H1 (cell line): ENCODE measurements around the gene RFPL1. TPM values are rescaled to one million over a fixed set of nuclear protein-coding genes. Genes with fewer than 3 reads are reported as not detected.
A peak's percentile ranks its signal among the peaks of the same experiment; 100 is the strongest.

ENCODE experiments used
- CTCF ChIA-PET: fragments of 300-600 bp; sonication (Branson Sonifier 250); formaldehyde crosslinking; loops from one replicate; lab custom pipeline; 2021; ENCODE audit not compliant: partially characterized antibody; lab: Charles Lee
- POLR2A ChIA-PET: fragments of 300-600 bp; sonication (Branson Sonifier 250); formaldehyde crosslinking; loops from one replicate; lab custom pipeline; 2021; ENCODE audit warnings: inconsistent platforms; ENCODE audit not compliant: partially characterized antibody; lab: Charles Lee
- DNase-seq, 2 experiments: peaks; one replicate each; pipeline versions ENCODE4 v3.0.0 to v3.0.0-alpha.2; 2010 to 2022; ENCODE audit warnings: low spot score in 2 of 2, low read depth in 1 of 2, mixed read lengths in 1 of 2
- FAIRE-seq: peaks from 2 replicates; lab custom pipeline; 2011; peaks lifted over from hg19 to GRCh38; lab: Jason Lieb, UNC
- H2AFZ ChIP-seq: 2 replicates; pipeline ENCODE4 v1.8.1; 2012; ENCODE audit warnings: low read length, inconsistent platforms
- H2AK5ac ChIP-seq: 2 replicates; pipeline ENCODE4 v1.6.1; 2013; ENCODE audit warnings: low read depth, low read length
- H2BK120ac ChIP-seq: replicated peaks from 2 replicates; pipeline ENCODE3; 2013; ENCODE audit warnings: low read depth, low read length, inconsistent platforms
- H2BK12ac ChIP-seq: 2 replicates; pipeline ENCODE4 v1.6.1; 2013; ENCODE audit warnings: low read depth, low read length
- H2BK15ac ChIP-seq: 2 replicates; pipeline ENCODE4 v1.6.1; 2013; ENCODE audit warnings: low read length
- H2BK20ac ChIP-seq: 2 replicates; pipeline ENCODE4 v1.6.1; 2013; ENCODE audit warnings: low read length
- H2BK5ac ChIP-seq: 2 replicates; pipeline ENCODE4 v1.6.1; 2013; ENCODE audit warnings: low read depth, low read length
- H3K14ac ChIP-seq: 2 replicates; pipeline ENCODE4 v1.6.1; 2013; ENCODE audit warnings: inconsistent platforms; ENCODE audit not compliant: insufficient read length
- H3K18ac ChIP-seq: 2 replicates; pipeline ENCODE4 v1.6.1; 2013; ENCODE audit warnings: low read length; ENCODE audit errors: extremely low read depth
- H3K23ac ChIP-seq: 2 replicates; pipeline ENCODE4 v1.6.1; 2013; ENCODE audit warnings: inconsistent platforms; ENCODE audit not compliant: insufficient read length
- H3K23me2 ChIP-seq: 2 replicates; pipeline ENCODE4 v1.6.1; 2013; ENCODE audit warnings: low read depth, low read length
- H3K27ac ChIP-seq: 2 replicates; pipeline ENCODE4 v1.6.1; 2011; ENCODE audit warnings: low read depth, low read length, inconsistent platforms
- H3K27me3 ChIP-seq, 4 experiments: replicated peaks in 1 of 4; 1 replicate in 1 of 4; 2 replicates in 3 of 4; pipeline versions ENCODE4 v1.6.1 to v1.8.1; 2011 to 2013; ENCODE audit warnings: low read length in 3 of 4, mild to moderate bottlenecking in 3 of 4, inconsistent platforms in 2 of 4, mixed read lengths in 2 of 4, moderate library complexity in 1 of 4; ENCODE audit not compliant: control insufficient read depth in 3 of 4, insufficient read depth in 3 of 4; ENCODE audit errors: extremely low read depth in 1 of 4
- H3K36me3 ChIP-seq, 4 experiments: 2 replicates each; pipeline versions ENCODE4 v1.6.1 to v1.8.1; 2011 to 2013; ENCODE audit warnings: mild to moderate bottlenecking in 4 of 4, low read length in 3 of 4, moderate library complexity in 2 of 4, control low read depth in 1 of 4, inconsistent platforms in 1 of 4; ENCODE audit not compliant: insufficient read depth in 4 of 4, control insufficient read depth in 2 of 4
- H3K4ac ChIP-seq: replicated peaks from 2 replicates; pipeline ENCODE3; 2013; ENCODE audit warnings: low read length, low read depth, mixed read lengths, inconsistent platforms; ENCODE audit not compliant: insufficient read length
- H3K4me1 ChIP-seq, 4 experiments: replicated peaks in 1 of 4; 1 replicate in 1 of 4; 2 replicates in 3 of 4; pipeline versions ENCODE4 v1.6.1 to v1.8.1; 2011 to 2013; ENCODE audit warnings: low read length in 3 of 4, inconsistent platforms in 2 of 4, mixed read lengths in 1 of 4; ENCODE audit not compliant: insufficient read depth in 4 of 4, control insufficient read depth in 3 of 4
- H3K4me2 ChIP-seq, 2 experiments: 2 replicates each; pipeline versions ENCODE4 v1.6.1 to v1.8.1; 2011 to 2013; ENCODE audit warnings: low read depth in 2 of 2, low read length in 2 of 2, control low read depth in 1 of 2, inconsistent platforms in 1 of 2, mild to moderate bottlenecking in 1 of 2; ENCODE audit not compliant: insufficient read depth in 1 of 2
- H3K4me3 ChIP-seq, 4 experiments: fragments of 200-600, 300-600 bp in 1 of 4; sonication (generic), shearing (Covaris generic), sonication (Bioruptor Twin) in 1 of 4; 2 replicates each; pipeline versions ENCODE4 v1.5.1 to v1.8.1; 2011 to 2016; ENCODE audit warnings: low read length in 4 of 4, low read depth in 3 of 4, control low read depth in 2 of 4, inconsistent platforms in 2 of 4, mild to moderate bottlenecking in 2 of 4, mixed read lengths in 1 of 4, moderate library complexity in 1 of 4; ENCODE audit not compliant: insufficient read depth in 2 of 4; ENCODE audit errors: extremely low read depth in 1 of 4
- H3K56ac ChIP-seq: replicated peaks from 2 replicates; pipeline ENCODE3; 2013; ENCODE audit warnings: low read depth, mild to moderate bottlenecking, mixed read lengths, low read length, inconsistent platforms; ENCODE audit not compliant: insufficient read length
- H3K79me1 ChIP-seq: 2 replicates; pipeline ENCODE4 v1.6.1; 2013; ENCODE audit warnings: low read depth, low read length, control low read depth
- H3K79me2 ChIP-seq, 2 experiments: 2 replicates each; pipeline versions ENCODE4 v1.6.1 to v1.8.1; 2012 to 2013; ENCODE audit warnings: low read length in 2 of 2, mild to moderate bottlenecking in 2 of 2, inconsistent platforms in 1 of 2; ENCODE audit not compliant: insufficient read depth in 2 of 2, control insufficient read depth in 1 of 2
- H3K9ac ChIP-seq, 4 experiments: replicated peaks in 1 of 4; 1 replicate in 1 of 4; 2 replicates in 3 of 4; pipeline versions ENCODE4 v1.6.1 to v1.8.1; 2011 to 2013; ENCODE audit warnings: low read depth in 3 of 4, low read length in 3 of 4, control low read depth in 2 of 4, mild to moderate bottlenecking in 2 of 4, moderate library complexity in 2 of 4, inconsistent platforms in 1 of 4; ENCODE audit errors: extremely low read depth in 1 of 4
- H3K9me3 ChIP-seq, 2 experiments: 2 replicates each; pipeline versions ENCODE4 v1.6.1 to v1.8.1; 2012 to 2013; ENCODE audit warnings: mild to moderate bottlenecking in 2 of 2, moderate library complexity in 2 of 2, control low read depth in 1 of 2, inconsistent platforms in 1 of 2, low read depth in 1 of 2, low read length in 1 of 2, mixed read lengths in 1 of 2; ENCODE audit not compliant: insufficient read depth in 2 of 2
- H4K20me1 ChIP-seq, 2 experiments: replicated peaks in 1 of 2; 2 replicates each; pipeline versions ENCODE3 to v1.8.1; 2011 to 2013; ENCODE audit warnings: inconsistent platforms in 2 of 2, low read length in 2 of 2, mild to moderate bottlenecking in 1 of 2; ENCODE audit not compliant: insufficient read depth in 2 of 2, control insufficient read depth in 1 of 2
- H4K5ac ChIP-seq: 2 replicates; pipeline ENCODE4 v1.6.1; 2013; ENCODE audit warnings: low read length, low read depth, mixed read lengths, inconsistent platforms; ENCODE audit not compliant: insufficient read length
- H4K8ac ChIP-seq: 2 replicates; pipeline ENCODE4 v1.8.0; 2013; ENCODE audit warnings: mild to moderate bottlenecking, moderate library complexity, low read length, inconsistent platforms; ENCODE audit not compliant: insufficient read depth; ENCODE audit errors: extremely low read depth
- H4K91ac ChIP-seq: replicated peaks from 2 replicates; pipeline ENCODE3; 2013; ENCODE audit warnings: low read length, mixed read lengths, inconsistent platforms; ENCODE audit not compliant: insufficient read length
- BACH1 ChIP-seq: IDR thresholded peaks from 2 replicates; pipeline ENCODE4 v1.6.1; 2012; ENCODE audit warnings: low read length, improper control_type of control experiment
- FOSL1 ChIP-seq: IDR thresholded peaks from 2 replicates; pipeline ENCODE4 v1.6.1; 2011; ENCODE audit warnings: mild to moderate bottlenecking, low read depth, low read length, moderate library complexity; ENCODE audit not compliant: insufficient read depth
- HDAC2 ChIP-seq, 2 experiments: fragments of 300-600 bp in 1 of 2; sonication (generic) in 1 of 2; IDR thresholded peaks; 2 replicates each; pipeline ENCODE4 v1.6.1; 2011 to 2012; ENCODE audit warnings: low read depth in 2 of 2, low read length in 2 of 2, mild to moderate bottlenecking in 2 of 2, moderate library complexity in 2 of 2, borderline replicate concordance in 1 of 2, inconsistent platforms in 1 of 2
- KDM1A ChIP-seq: fragments of 200-600, 300-600 bp; sonication (generic); IDR thresholded peaks from 2 replicates; pipeline ENCODE4 v1.7.1; 2016; ENCODE audit warnings: mild to moderate bottlenecking, low read length, borderline replicate concordance
- POLR2AphosphoS5 ChIP-seq: IDR thresholded peaks from 2 replicates; pipeline ENCODE4 v1.6.1; 2011; ENCODE audit warnings: low read depth, low read length
- SAP30 ChIP-seq: fragments of 300-600 bp; sonication (generic); IDR thresholded peaks from 2 replicates; pipeline ENCODE4 v1.7.1; 2012; ENCODE audit warnings: low read length, moderate library complexity, mild to moderate bottlenecking, inconsistent platforms; ENCODE audit not compliant: insufficient read depth, insufficient replicate concordance
- SIN3A ChIP-seq, 2 experiments: IDR thresholded peaks in 1 of 2; conservative IDR thresholded peaks in 1 of 2; 2 replicates each; pipeline ENCODE4 v1.6.1; 2011 to 2012; ENCODE audit warnings: low read length in 2 of 2, improper control_type of control experiment in 1 of 2, low read depth in 1 of 2, mild to moderate bottlenecking in 1 of 2
- SP1 ChIP-seq: IDR thresholded peaks from 2 replicates; pipeline ENCODE4 v1.6.1; 2011; ENCODE audit warnings: low read depth, low read length
- TCF12 ChIP-seq: IDR thresholded peaks from 2 replicates; pipeline ENCODE4 v1.6.1; 2011; ENCODE audit warnings: low read depth, mild to moderate bottlenecking, low read length
- TEAD4 ChIP-seq: IDR thresholded peaks from 2 replicates; pipeline ENCODE4 v1.6.1; 2012; ENCODE audit warnings: low read depth, low read length, inconsistent platforms, mixed read lengths
- WGBS, 2 experiments: shearing (Covaris generic) in 1 of 2; methylation state at CpG; one replicate each; pipeline versions ENCODE4 v1.1.6 to v1.1.7; 2013 to 2015; ENCODE audit warnings: low lambda C conversion rate in 2 of 2, mixed read lengths in 2 of 2, inconsistent platforms in 1 of 2, low coverage in 1 of 2, missing lambda C conversion rate in 1 of 2; ENCODE audit not compliant: insufficient replicate concordance in 2 of 2, insufficient coverage in 1 of 2, insufficient read length in 1 of 2; ENCODE audit errors: extremely low coverage in 1 of 2, missing lambda C conversion rate in 1 of 2; 5-methylcytosine and 5-hydroxymethylcytosine counted together
- polyA plus RNA-seq, 7 experiments: library from polyadenylated mRNA; depleted of rRNA in 3 of 7; stranded (reverse) in 5 of 7; unstranded in 2 of 7; fragments of >200 nt in 5 of 7; fragments of 200-250 nt in 2 of 7; gene quantifications; 1 replicate in 5 of 7; 2 replicates in 1 of 7; 4 replicates in 1 of 7; pipeline versions ENCODE4 v1.2.1 to v1.2.3, GENCODE V29; 2011 to 2013; ENCODE audit warnings: missing spikeins in 2 of 7, mixed read lengths in 2 of 7
- total RNA-seq: library from RNA; stranded (reverse); fragmentation: NEBNext Ultra II Directional; extraction: Animal tissue kit (Norgen Biotek cat#: 25700); gene quantifications from 2 replicates; pipeline ENCODE4 v1.2.1, GENCODE V29; 2021

RFPL1 gene
- total and polyA plus RNA-seq, 2 of the 8 experiments (the other 6 are each of a cell fraction or from before 2014, with no cell fraction given) = not detected

- Histone ChIP-seq H2BK120ac (no peak overlapping the region), H3K27me3 (peaks cover 26 to 58% (median 51%) of the 10 kb centered on the region in 4 experiments), H3K9me3 (peaks cover 0 to 11% of the 10 kb centered on the region in 2 experiments; a peak in 2 of 4 replicates), H2AK5ac (no peak overlapping the region), H3K79me1 (no peaks in the 10 kb centered on the region), H3K23ac (no peak overlapping the region), H2BK5ac (no peak overlapping the region), H2BK20ac (no peak overlapping the region), H4K91ac (no peak overlapping the region), H3K4me1 (peaks cover 14 to 27% (median 20%) of the 10 kb centered on the region in 4 experiments), H2BK15ac (no peak overlapping the region), H3K36me3 (peaks cover 0 to 12% (median 0%) of the 10 kb centered on the region in 4 experiments; a peak in 2 of 8 replicates), H3K14ac (no peak overlapping the region), H3K4ac (no peak overlapping the region), H3K79me2 (no peaks in the 10 kb centered on the region), H3K56ac (no peak overlapping the region), H2BK12ac (no peak overlapping the region), H2AFZ (no peak overlapping the region), H4K5ac (no peak overlapping the region), H3K4me2 (peak overlapping the region; percentile 58 to 74), H3K27ac (no peak overlapping the region), H4K8ac (no peak overlapping the region), H3K18ac (no peak overlapping the region), H3K4me3 (peak overlapping the region in 3 of 4 experiments; percentile 13 to 57 (median 15); a peak in 5 of 8 replicates), H3K23me2 (peaks cover 21% of the 10 kb centered on the region), H3K9ac (no peak overlapping the region)
- FAIRE-seq = no peak
- CTCF ChIA-PET = interaction anchor here (1.0 kb wide), 1 partner anchor 8 kb away, joined by 3 read pairs; no protein-coding TSS in a partner anchor
- peak in 1 of 2 experiments; percentile 79 for DNase-seq
- POLR2A ChIA-PET = interaction anchor here (1.1 to 1.5 kb wide), 2 partner anchors 8 to 80 kb away, joined by 3 read pairs; no protein-coding TSS in a partner anchor
- 23% methylated on average over 21 of the region's 21 CpGs; no CpG with 5 or more reads in 1 of the 2 experiments for WGBS, 2 experiments
- no peak for TF ChIP-seq TEAD4
- no peak for TF ChIP-seq FOSL1
- TF ChIP-seq KDM1A = no peak
- TF ChIP-seq TCF12 = no peak
- no peak for TF ChIP-seq POLR2AphosphoS5
- TF ChIP-seq SP1 = no peak
- TF ChIP-seq HDAC2 (IDR thresholded peaks at IDR 0.05; ENCODE audit: borderline replicate concordance in 1 of 2, low read depth in 2 of 2, low read length in 2 of 2) = peak; percentile 54 to 67; a peak in 2 of 4 replicates
- TF ChIP-seq BACH1 = peak; percentile 44
- TF ChIP-seq SAP30 = peak; percentile 88
- peak; percentile 67 to 79; a peak in 3 of 4 replicates for TF ChIP-seq SIN3A (conservative IDR thresholded peaks at IDR 0.05 in 1 of 2, IDR thresholded peaks at IDR 0.05 in 1 of 2; ENCODE audit: low read depth in 1 of 2, low read length in 2 of 2)
- TF ChIP-seq, all 59 proteins: peak for 4
- peaks cover 4 to 5% of the 10 kb centered on the region in 2 experiments for H4K20me1 ChIP-seq
Measured at GRCh38 chr22:29478326-29479276, 40.2 kb downstream of the RFPL1 start.
